Measurements from ENCODE around the gene CFAP126.

The CFAP126 gene

GRCh38 chr1:161374373-161374772 is 6.7 kb upstream of the CFAP126 start:
- H3K4me3 ChIP-seq (ENCODE audit: low read depth, low read length): no peak overlapping the region
- no peak for DNase-seq (ENCODE audit: low read depth)
- TF ChIP-seq CTCF (IDR thresholded peaks at IDR 0.05; ENCODE audit: control insufficient read depth, extremely low read depth, insufficient read depth): peak; percentile 38; the same call in 1 of the 2 replicates

GRCh38 chr1:161373442-161373841 is 5.8 kb upstream of the CFAP126 start:
- no peak overlapping the region for H3K4me3 ChIP-seq (ENCODE audit: low read depth, low read length)
- TF ChIP-seq CTCF (IDR thresholded peaks at IDR 0.05; ENCODE audit: control insufficient read depth, extremely low read depth, insufficient read depth): no peak
- no peak for DNase-seq (ENCODE audit: low read depth)

GRCh38 chr1:161365207-161365606 is 2.5 kb downstream of the CFAP126 start:
- no peak overlapping the region for H3K4me3 ChIP-seq (ENCODE audit: low read depth, low read length)
- TF ChIP-seq CTCF (IDR thresholded peaks at IDR 0.05; ENCODE audit: control insufficient read depth, extremely low read depth, insufficient read depth): no peak
- DNase-seq (ENCODE audit: low read depth): no peak

- no peak for TF ChIP-seq CTCF (IDR thresholded peaks at IDR 0.05; ENCODE audit: control insufficient read depth, extremely low read depth, insufficient read depth)
- H3K4me3 ChIP-seq (ENCODE audit: low read depth, low read length): no peak overlapping the region
- no peak for DNase-seq (ENCODE audit: low read depth)
These were observed 3.3 kb downstream of the CFAP126 start for GRCh38 chr1:161364332-161364731.

- no peak overlapping the region for H3K4me3 ChIP-seq (ENCODE audit: low read depth, low read length)
- DNase-seq (ENCODE audit: low read depth): no peak
- no peak for TF ChIP-seq CTCF (IDR thresholded peaks at IDR 0.05; ENCODE audit: control insufficient read depth, extremely low read depth, insufficient read depth)
These were observed 8.4 kb downstream of the CFAP126 start for GRCh38 chr1:161359291-161359690.

GRCh38 chr1:161357073-161357472 is 10.6 kb downstream of the CFAP126 start:
- TF ChIP-seq CTCF (IDR thresholded peaks at IDR 0.05; ENCODE audit: control insufficient read depth, extremely low read depth, insufficient read depth): no peak
- DNase-seq (ENCODE audit: low read depth): no peak
- no peak overlapping the region for H3K4me3 ChIP-seq (ENCODE audit: low read depth, low read length)

- TF ChIP-seq CTCF (IDR thresholded peaks at IDR 0.05; ENCODE audit: control insufficient read depth, extremely low read depth, insufficient read depth): no peak
- H3K4me3 ChIP-seq (ENCODE audit: low read depth, low read length): no peak overlapping the region
- DNase-seq (ENCODE audit: low read depth): no peak
These were observed 16.2 kb downstream of the CFAP126 start for GRCh38 chr1:161351482-161351881.
